IMR-90 (cell line): ENCODE results near the gene RERE. TPM values are rescaled to one million over a fixed set of nuclear protein-coding genes. Genes with fewer than 3 reads are reported as not detected.

Experiments
- ATAC-seq: fragments of 200-7000 bp; cut with Tn5 transposase; 2 replicates; pipeline ENCODE4 v1.9.1; 2020; ENCODE audit warnings: low read depth, mild to moderate bottlenecking, moderate library complexity
- BruUV-seq: library from RNA; stranded (reverse); fragments of 400-500 nt; replicated peaks from 2 replicates; lab custom pipeline; 2021; lab: Mats Ljungman, UMichigan
- CTCF ChIA-PET: fragments of 300-600 bp; formaldehyde crosslinking; extraction: SDS; loops from one replicate; lab custom pipeline; 2021; ENCODE audit warnings: antibody characterized with exemption; lab: Yijun Ruan, JAX
- POLR2A ChIA-PET: fragments of 300-600 bp; sonication (Branson Sonifier 250); formaldehyde crosslinking; loops from one replicate; lab custom pipeline; 2022; ENCODE audit warnings: antibody characterized with exemption; ENCODE audit not compliant: unreplicated experiment; lab: Charles Lee
- DNase-seq: peaks from one replicate; pipeline ENCODE4 v3.0.0; 2013
- H2AFZ ChIP-seq: replicated peaks from 2 replicates; pipeline ENCODE3; 2013; ENCODE audit warnings: low read length, mild to moderate bottlenecking; ENCODE audit not compliant: poor library complexity
- H2AK5ac ChIP-seq: 2 replicates; pipeline ENCODE4 v1.6.1; 2013; ENCODE audit warnings: low read depth, low read length, inconsistent platforms
- H2AK9ac ChIP-seq: replicated peaks from 2 replicates; pipeline ENCODE3; 2013; ENCODE audit warnings: mild to moderate bottlenecking, low read depth, low read length, moderate library complexity; ENCODE audit not compliant: poor library complexity
- H2BK120ac ChIP-seq: 2 replicates; pipeline ENCODE4 v1.6.1; 2013; ENCODE audit warnings: low read depth, low read length, inconsistent platforms
- H2BK15ac ChIP-seq: 3 replicates; pipeline ENCODE4 v1.6.1; 2013; ENCODE audit warnings: low read depth, low read length, inconsistent platforms
- H2BK20ac ChIP-seq: 2 replicates; pipeline ENCODE4 v1.6.1; 2013; ENCODE audit warnings: low read depth, mild to moderate bottlenecking, inconsistent platforms, low read length, moderate library complexity
- H2BK5ac ChIP-seq: 2 replicates; pipeline ENCODE4 v1.6.1; 2013; ENCODE audit warnings: mild to moderate bottlenecking, low read depth, low read length, inconsistent platforms; ENCODE audit not compliant: poor library complexity, severe bottlenecking
- H3K14ac ChIP-seq: replicated peaks from 2 replicates; pipeline ENCODE4 v1.6.1; 2013; ENCODE audit warnings: low read depth, low read length, inconsistent platforms
- H3K18ac ChIP-seq: 2 replicates; pipeline ENCODE4 v1.6.1; 2013; ENCODE audit warnings: low read depth, low read length, control low read depth
- H3K23ac ChIP-seq: 2 replicates; pipeline ENCODE4 v1.6.1; 2013; ENCODE audit warnings: low read depth, low read length, inconsistent platforms
- H3K27ac ChIP-seq: 2 replicates; pipeline ENCODE4 v1.5.1; 2013; ENCODE audit warnings: mild to moderate bottlenecking, control low read depth, low read length; ENCODE audit not compliant: insufficient read depth
- H3K27me3 ChIP-seq: 2 replicates; pipeline ENCODE4 v1.6.1; 2013; ENCODE audit warnings: low read length; ENCODE audit not compliant: control insufficient read depth, insufficient read depth
- H3K36me3 ChIP-seq: 2 replicates; pipeline ENCODE4 v1.6.1; 2013; ENCODE audit warnings: low read length, mixed read lengths; ENCODE audit not compliant: control insufficient read depth, insufficient read depth
- H3K4ac ChIP-seq: 2 replicates; pipeline ENCODE4 v1.6.1; 2013; ENCODE audit warnings: low read depth, low read length, inconsistent platforms
- H3K4me1 ChIP-seq: 2 replicates; pipeline ENCODE4 v1.6.1; 2013; ENCODE audit warnings: low read length, mixed read lengths; ENCODE audit not compliant: control insufficient read depth, insufficient read depth
- H3K4me2 ChIP-seq: 2 replicates; pipeline ENCODE4 v1.6.1; 2013; ENCODE audit warnings: low read depth, mild to moderate bottlenecking, control low read depth, low read length, moderate library complexity
- H3K4me3 ChIP-seq: 2 replicates; pipeline ENCODE4 v1.5.1; 2013; ENCODE audit warnings: low read depth, mild to moderate bottlenecking, control low read depth, low read length, moderate library complexity; ENCODE audit not compliant: insufficient read depth
- H3K56ac ChIP-seq: 2 replicates; pipeline ENCODE4 v1.6.1; 2013; ENCODE audit warnings: low read length, inconsistent platforms; ENCODE audit not compliant: insufficient read depth; ENCODE audit errors: extremely low read depth
- H3K79me1 ChIP-seq, 2 experiments: 2 replicates each; pipeline ENCODE4 v1.6.1; 2013; ENCODE audit warnings: low read length in 2 of 2, inconsistent platforms in 1 of 2, low read depth in 1 of 2
- H3K9ac ChIP-seq: 2 replicates; pipeline ENCODE4 v1.6.1; 2013; ENCODE audit warnings: low read depth, low read length, control low read depth
- H3K9me1 ChIP-seq: 2 replicates; pipeline ENCODE4 v1.6.1; 2013; ENCODE audit warnings: low read length, inconsistent platforms; ENCODE audit not compliant: insufficient read depth
- H3K9me3 ChIP-seq: 2 replicates; pipeline ENCODE4 v1.6.1; 2013; ENCODE audit warnings: low read length; ENCODE audit not compliant: control insufficient read depth, insufficient read depth
- H4K20me1 ChIP-seq: 2 replicates; pipeline ENCODE4 v1.6.1; 2013; ENCODE audit warnings: low read length, inconsistent platforms; ENCODE audit not compliant: insufficient read depth
- H4K5ac ChIP-seq: 2 replicates; pipeline ENCODE4 v1.6.1; 2013; ENCODE audit warnings: mild to moderate bottlenecking, low read depth, low read length, control low read depth
- H4K8ac ChIP-seq, 2 experiments: 2 replicates each; pipeline ENCODE4 v1.6.1; 2013; ENCODE audit warnings: low read depth in 2 of 2, low read length in 2 of 2, control low read depth in 1 of 2, inconsistent platforms in 1 of 2
- H4K91ac ChIP-seq: 2 replicates; pipeline ENCODE4 v1.6.1; 2013; ENCODE audit warnings: low read depth, low read length, inconsistent platforms; ENCODE audit not compliant: insufficient read depth
- BHLHE40 ChIP-seq: fragments of 150-350 bp; IDR thresholded peaks from 2 replicates; pipeline ENCODE4 v1.6.1; 2016; ENCODE audit warnings: mild to moderate bottlenecking, low read depth, low read length
- MAFK ChIP-seq: IDR thresholded peaks from 2 replicates; pipeline ENCODE4 v1.6.1; 2012; ENCODE audit warnings: low read depth, low read length, improper control_type of control experiment
- WGBS, 2 experiments: methylation state at CpG; one replicate each; pipeline versions ENCODE4 v1.1.5 to v1.1.7; 2013; ENCODE audit warnings: missing lambda C conversion rate in 2 of 2; ENCODE audit not compliant: insufficient read length in 1 of 2; ENCODE audit errors: extremely low coverage in 2 of 2; 5-methylcytosine and 5-hydroxymethylcytosine counted together
- dilution Hi-C: fragments of 300-500 bp; cut with HindIII; formaldehyde crosslinking; loops from one replicate; pipeline ENCODE4 v1.14.3; 2018; ENCODE audit warnings: low sequenced_read_pairs; ENCODE audit not compliant: unreplicated experiment
- in situ Hi-C: fragments of 300-500 bp; cut with MboI; formaldehyde crosslinking; loops from 3 replicates; pipeline ENCODE4 v1.14.3; 2019; ENCODE audit warnings: low sequenced_read_pairs, inconsistent platforms, mixed read lengths
- intact Hi-C: fragments of 100-400 bp; cut with micrococcal nuclease; formaldehyde crosslinking; loops from 2 replicates; pipeline ENCODE4 v1.10.0; 2022
- polyA plus RNA-seq, 3 experiments: library from polyadenylated mRNA; depleted of rRNA; stranded (reverse); fragments of >200 nt; gene quantifications; 2 replicates each; pipeline ENCODE4 v1.2.3, GENCODE V29; 2012; ENCODE audit warnings: low replicate concordance in 1 of 3
- total RNA-seq: library from RNA; depleted of rRNA; stranded (reverse); fragments of >200 nt; gene quantifications from 2 replicates; pipeline ENCODE4 v1.2.3, GENCODE V29; 2012
- TF ChIP-seq, protein P1 (sequence below): fragments of 150-350 bp; IDR thresholded peaks from 2 replicates; pipeline ENCODE4 v1.6.1; 2016; ENCODE audit warnings: low read depth, mild to moderate bottlenecking, low read length, moderate library complexity, borderline replicate concordance
- TF ChIP-seq, protein P2 (sequence below): fragments of 150-350 bp; IDR thresholded peaks from 2 replicates; pipeline ENCODE4 v1.6.1; 2017; ENCODE audit warnings: mild to moderate bottlenecking, antibody characterized with exemption, low read length, low read depth

Gene RERE
- total and polyA plus RNA-seq, 2 of the 4 experiments (the other 2 are of a cell fraction): 11.5 to 25.1 TPM

DNA sequence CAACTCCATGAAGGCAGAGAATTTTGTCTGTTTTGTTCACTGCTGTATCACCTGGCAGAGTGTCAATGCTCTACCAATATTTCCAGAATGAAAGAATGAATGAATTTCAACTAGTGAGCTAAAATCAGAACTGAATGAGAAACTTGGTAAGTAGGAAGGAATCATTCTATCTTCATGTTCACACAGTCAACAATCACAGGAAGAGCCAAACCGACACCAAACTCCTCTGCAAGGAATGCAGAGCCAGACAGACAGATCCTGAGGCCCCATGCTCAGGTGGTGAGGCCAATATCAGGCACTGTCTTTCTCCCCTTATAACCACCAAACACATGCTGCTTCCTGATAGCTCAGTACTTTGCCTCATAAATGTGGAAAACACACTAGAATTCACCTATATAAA, 360.4 kb downstream of the RERE start:
- Histone ChIP-seq H4K91ac (peak overlapping the region; percentile 0; the same call in 1 of the 2 replicates), H2AK5ac (peak overlapping the region; percentile 74), H3K4me2 (no peak overlapping the region), H2AFZ (no peak overlapping the region), H3K79me1 (peaks cover 49 to 80% of the 10 kb centered on the region in 2 experiments), H3K9ac (0 out of 2 replicates have a peak overlapping the region, but pooled peaks have one; percentile 37), H4K5ac (0 out of 2 replicates have a peak overlapping the region, but pooled peaks have one; percentile 24), H2BK15ac (peak overlapping the region; percentile 54; the same call in 2 of the 3 replicates), H3K36me3 (peaks cover 2% of the 10 kb centered on the region; the same call in 1 of the 2 replicates), H3K14ac (peak overlapping the region; percentile 65), H3K9me1 (peaks cover 24% of the 10 kb centered on the region), H3K27me3 (no peaks in the 10 kb centered on the region), H3K9me3 (no peaks in the 10 kb centered on the region), H3K56ac (no peak overlapping the region), H3K23ac (peak overlapping the region; percentile 86), H2BK20ac (peak overlapping the region; percentile 60; the same call in 1 of the 2 replicates), H3K4me1 (peaks cover 25% of the 10 kb centered on the region), H3K4me3 (no peak overlapping the region), H2BK5ac (peak overlapping the region; percentile 91), H3K27ac (peak overlapping the region; percentile 73; the same call in 1 of the 2 replicates), H3K4ac (peak overlapping the region; percentile 78), H3K18ac (peak overlapping the region; percentile 71), H4K8ac (peak overlapping the region in 1 of 2 experiments; percentile 72; a peak in 2 of 4 replicates), H2BK120ac (peak overlapping the region; percentile 54), H4K20me1 (peaks cover 11% of the 10 kb centered on the region; the same call in 1 of the 2 replicates), H2AK9ac (no peak overlapping the region)
- ATAC-seq: no peak
- 100% methylated on average over 1 of the region's 1 CpG; no CpG with 5 or more reads in 1 of the 2 experiments for WGBS, 2 experiments
- TF ChIP-seq, protein P1, sequence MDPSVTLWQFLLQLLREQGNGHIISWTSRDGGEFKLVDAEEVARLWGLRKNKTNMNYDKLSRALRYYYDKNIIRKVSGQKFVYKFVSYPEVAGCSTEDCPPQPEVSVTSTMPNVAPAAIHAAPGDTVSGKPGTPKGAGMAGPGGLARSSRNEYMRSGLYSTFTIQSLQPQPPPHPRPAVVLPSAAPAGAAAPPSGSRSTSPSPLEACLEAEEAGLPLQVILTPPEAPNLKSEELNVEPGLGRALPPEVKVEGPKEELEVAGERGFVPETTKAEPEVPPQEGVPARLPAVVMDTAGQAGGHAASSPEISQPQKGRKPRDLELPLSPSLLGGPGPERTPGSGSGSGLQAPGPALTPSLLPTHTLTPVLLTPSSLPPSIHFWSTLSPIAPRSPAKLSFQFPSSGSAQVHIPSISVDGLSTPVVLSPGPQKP: no peak
- TF ChIP-seq MAFK (no peak), BHLHE40 (no peak)
- TF ChIP-seq, protein P2, sequence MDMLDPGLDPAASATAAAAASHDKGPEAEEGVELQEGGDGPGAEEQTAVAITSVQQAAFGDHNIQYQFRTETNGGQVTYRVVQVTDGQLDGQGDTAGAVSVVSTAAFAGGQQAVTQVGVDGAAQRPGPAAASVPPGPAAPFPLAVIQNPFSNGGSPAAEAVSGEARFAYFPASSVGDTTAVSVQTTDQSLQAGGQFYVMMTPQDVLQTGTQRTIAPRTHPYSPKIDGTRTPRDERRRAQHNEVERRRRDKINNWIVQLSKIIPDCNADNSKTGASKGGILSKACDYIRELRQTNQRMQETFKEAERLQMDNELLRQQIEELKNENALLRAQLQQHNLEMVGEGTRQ: no peak
- no TSS peak for BruUV-seq
- dilution Hi-C loops (no loop called here), intact Hi-C loops (no loop called here), in situ Hi-C loops (no loop called here)
- DNase-seq: no peak
- ChIA-PET POLR2A (no interaction called here), CTCF (no interaction called here)
